Measurements from ENCODE around the gene PTRH1.
"Not testable (repeated sequence)": the region's sequence is repeated elsewhere in the genome, so short reads cannot be mapped to it uniquely, and the experiment has no call there.

PTRH1 gene

GRCh38 chr9:127715470-127716337 is at the start of gene PTRH1, which contains the start of gene TTC16:
Gene PTRH1 (minus strand): TSS chr9:127715663. CDS start chr9:127715639, 24 bp downstream.
Gene TTC16 (plus strand): TSS chr9:127716079. CDS start chr9:127716146, 67 bp downstream.
- FAIRE-seq: no peak

- FAIRE-seq: no peak
Observed at GRCh38 chr9:127763918-127764384, 48.5 kb upstream of the PTRH1 start.

GRCh38 chr9:127762111-127762676 is 46.7 kb upstream of the PTRH1 start:
- no peak for FAIRE-seq

DNA sequence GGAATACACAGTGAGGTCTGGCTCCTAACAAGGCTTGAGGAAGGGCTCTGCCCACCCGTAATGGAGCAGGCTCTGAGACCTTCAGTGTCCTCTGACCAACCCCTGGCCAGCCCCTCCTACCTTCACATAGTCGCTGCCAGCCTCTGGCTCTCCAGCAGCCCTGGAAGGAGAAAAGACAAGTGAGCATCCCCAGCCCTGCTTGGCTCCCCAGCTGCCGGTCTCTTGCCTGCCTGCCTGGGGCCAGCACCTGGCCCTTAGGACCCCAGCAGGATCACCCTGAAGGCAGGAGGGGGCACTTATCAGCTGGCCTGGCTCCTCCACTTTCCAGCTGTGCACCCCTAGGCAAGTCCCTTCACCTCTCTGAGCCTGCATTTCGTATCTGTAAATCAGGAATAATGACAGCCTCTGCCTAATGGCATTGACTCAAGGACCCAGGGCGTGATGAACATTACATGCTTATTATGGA is 46.1 kb upstream of the PTRH1 start:
- FAIRE-seq: no peak

DNA sequence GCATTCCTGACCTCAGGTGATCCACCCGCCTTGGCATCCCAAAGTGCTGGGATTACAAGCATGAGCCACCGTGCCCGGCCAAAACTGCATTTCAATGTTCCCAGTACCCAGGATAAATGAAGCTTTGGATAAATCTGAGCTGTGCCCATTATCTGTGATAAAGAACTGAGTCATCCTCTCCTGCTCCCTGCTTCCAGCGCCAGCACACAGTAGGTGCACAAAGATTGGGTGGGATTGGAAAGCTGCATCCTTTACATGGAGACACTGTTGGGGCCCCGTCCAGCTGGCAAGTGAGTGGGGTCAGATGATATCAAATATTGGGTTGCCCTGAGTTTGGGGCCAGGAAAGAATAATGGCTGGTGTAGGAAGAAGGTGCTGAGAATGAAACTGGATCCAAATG is 45.6 kb upstream of the PTRH1 start:
- FAIRE-seq: no peak

- no peak for FAIRE-seq
Observed at GRCh38 chr9:127758843-127759242, 43.4 kb upstream of the PTRH1 start.

DNA sequence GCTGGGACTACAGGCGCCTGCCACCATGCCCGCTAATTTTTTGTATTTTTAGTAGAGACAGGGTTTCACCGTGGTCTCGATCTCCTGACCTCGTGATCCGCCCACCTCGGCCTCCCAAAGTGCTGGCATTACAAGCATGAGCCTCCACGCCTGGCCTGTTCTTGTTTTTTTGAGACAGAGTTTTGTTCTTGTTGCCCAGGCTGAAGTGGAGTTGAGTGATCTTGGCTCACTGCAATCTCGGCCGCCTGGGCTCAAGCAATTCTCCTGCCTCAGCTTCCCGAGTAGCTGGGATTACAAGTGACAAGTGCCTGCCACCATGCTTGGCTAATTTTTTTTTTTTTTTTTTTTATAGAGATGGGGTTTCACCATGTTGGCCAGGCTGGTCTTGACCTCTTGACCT is 41.3 kb upstream of the PTRH1 start:
- not testable (repeated sequence) for FAIRE-seq

DNA sequence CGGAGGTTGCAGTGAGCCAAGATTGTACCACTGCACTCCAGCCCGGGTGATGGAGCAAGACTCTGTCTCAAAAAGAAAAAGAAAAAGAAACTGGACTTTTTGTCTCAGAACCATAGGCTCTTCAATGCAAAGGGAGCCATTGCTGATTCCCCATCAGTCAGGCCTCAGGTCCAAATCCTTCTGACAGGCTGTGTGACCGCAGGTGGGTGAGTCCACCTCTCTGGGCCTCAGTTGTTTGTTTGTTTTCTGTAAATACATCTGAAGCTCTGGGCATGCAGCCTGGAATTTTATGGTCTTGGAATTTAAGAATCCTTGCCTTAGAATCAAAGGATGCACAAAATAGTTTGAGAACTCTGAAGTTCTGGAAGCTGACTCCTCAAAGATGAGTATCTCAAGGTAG is 40.8 kb upstream of the PTRH1 start:
- no peak for FAIRE-seq

DNA sequence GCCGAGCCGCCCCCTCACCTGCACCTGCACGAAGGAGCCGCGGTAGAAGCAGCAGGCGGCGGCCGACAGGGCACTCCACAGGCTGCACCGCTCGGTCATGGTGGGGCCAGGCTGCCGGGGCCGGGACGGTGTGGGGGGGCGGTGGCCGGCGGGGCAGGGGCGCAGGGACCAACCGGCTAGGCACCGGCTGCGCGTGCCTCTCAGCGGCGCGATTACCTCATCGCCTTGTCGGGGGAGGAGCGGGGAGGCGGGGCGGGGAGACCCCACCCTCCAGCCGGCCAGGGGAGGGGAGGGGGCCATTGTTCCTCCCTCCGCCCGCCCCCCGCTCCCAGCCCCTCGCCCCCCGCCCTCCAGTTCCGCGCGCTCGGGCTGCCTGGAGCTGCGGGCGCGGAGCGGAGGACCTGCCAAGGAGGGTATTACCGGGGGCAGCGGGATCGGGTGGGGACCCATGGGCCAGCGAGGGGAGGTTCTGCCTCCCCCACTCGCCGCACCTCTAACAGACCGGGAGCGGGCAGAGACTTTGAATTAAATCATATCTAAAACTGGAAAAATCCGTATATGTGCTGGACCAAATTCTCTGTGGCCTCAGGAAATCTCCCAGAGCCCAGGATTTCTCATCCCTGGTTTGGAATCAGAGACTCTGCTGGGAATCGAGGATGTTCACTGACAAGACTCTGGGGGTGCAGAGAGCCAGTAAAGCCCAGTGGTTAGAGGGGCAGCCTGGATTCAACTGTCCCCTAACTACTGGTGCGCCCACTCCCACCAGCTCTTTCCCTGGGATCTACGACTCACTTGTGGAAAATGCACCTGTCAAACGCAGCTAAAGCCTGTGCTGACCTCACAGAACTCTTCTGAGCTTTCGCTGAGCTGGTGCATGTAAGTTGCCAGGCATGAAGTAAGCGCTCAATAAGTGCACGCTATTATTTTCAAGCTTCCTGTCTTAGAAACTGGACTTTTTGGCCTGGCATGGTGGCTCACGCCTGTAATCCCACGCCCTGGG is 39.9 kb upstream of the PTRH1 start:
- no peak for FAIRE-seq

GRCh38 chr9:127754099-127755060 is 38.9 kb upstream of the PTRH1 start:
- FAIRE-seq: no peak

- no peak for FAIRE-seq
Observed at GRCh38 chr9:127753622-127754021, 38.2 kb upstream of the PTRH1 start.

- no peak for FAIRE-seq
Observed at GRCh38 chr9:127753148-127753547, 37.7 kb upstream of the PTRH1 start.

GRCh38 chr9:127751269-127752054 is 36.0 kb upstream of the PTRH1 start:
- no peak for FAIRE-seq

DNA sequence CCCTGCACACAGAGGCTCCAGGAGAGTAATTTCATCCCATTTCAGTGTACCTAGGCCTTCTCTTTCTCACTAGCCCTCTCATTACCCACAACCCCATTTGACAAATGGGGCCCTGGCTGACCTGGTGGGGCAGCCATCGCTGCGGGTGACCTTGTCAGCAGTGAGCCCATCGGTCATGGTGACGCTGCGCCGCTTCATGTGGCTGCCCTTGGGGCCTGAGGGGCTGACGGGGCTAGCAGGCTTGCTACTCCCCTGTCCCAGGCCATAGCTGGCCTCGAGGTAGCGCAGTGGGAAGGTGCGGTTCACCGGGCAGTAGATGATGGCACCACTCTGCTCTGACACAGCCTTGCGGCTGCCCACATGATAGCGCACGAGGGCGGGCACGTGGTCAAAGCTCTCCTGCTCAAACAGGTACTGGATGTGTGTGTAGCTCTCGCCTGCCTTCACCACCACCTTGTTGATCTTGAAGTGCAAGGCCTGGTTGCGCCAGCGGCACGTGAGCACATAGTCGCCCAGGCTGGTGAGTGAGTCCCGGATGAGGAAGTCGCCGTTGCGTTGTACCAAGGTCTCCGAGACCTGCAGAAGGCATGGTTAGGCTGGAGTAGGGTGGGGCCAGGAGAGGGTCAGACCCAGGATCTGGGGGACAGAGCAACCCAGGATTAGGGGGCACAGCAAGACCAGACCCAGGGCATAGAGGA is 33.8 kb upstream of the PTRH1 start:
- no peak for FAIRE-seq

GRCh38 chr9:127746959-127747569 is 31.6 kb upstream of the PTRH1 start:
- FAIRE-seq: no peak

DNA sequence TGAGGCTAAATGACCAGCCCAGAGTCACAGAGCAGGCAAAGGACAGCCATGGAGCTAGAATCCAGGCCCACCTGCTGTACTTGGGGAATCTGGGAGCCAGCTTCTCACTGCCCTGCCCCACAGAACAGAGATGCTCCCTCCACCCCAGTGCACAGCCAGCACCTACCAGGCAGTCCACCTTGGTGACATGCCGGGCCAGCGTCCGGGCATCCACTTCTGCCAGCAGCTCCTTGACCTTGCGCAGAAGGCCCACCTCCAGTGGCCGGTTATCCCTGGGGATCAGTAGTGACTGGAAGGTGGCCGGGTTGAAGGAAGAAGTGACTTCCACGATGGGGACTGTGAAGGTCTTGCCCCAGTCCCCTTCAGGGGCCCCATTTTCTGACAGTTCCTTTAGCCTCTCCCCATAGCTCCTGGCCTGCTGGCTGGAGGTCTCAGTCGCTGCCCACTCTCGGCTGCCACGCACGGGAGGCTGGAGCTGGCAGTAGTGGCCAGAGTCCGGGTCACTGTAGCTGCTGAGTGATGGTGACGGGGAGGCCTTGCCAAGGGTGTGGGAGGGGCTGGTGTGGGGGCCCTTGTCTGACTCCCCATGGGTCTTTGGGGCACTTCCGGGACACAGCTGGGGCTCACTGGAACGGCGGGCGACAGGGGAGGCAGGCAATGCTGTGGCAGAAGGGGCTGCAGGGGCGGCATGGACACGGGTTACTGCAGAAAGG is 29.1 kb upstream of the PTRH1 start:
- FAIRE-seq: no peak

GRCh38 chr9:127742435-127743088 is 27.1 kb upstream of the PTRH1 start:
- no peak for FAIRE-seq

GRCh38 chr9:127741831-127742434 is 26.5 kb upstream of the PTRH1 start:
- no peak for FAIRE-seq

Data from colon (tissue), 2 donors.